H1 (cell line): ENCODE data around the gene CPED1. TPM values are rescaled to one million over a fixed set of nuclear protein-coding genes. Genes with fewer than 3 reads are reported as not detected.

ENCODE experiments used
- FOSL1 ChIP-seq: IDR thresholded peaks from 2 replicates; pipeline ENCODE4 v1.6.1; 2011; ENCODE audit warnings: mild to moderate bottlenecking, low read depth, low read length, moderate library complexity; ENCODE audit not compliant: insufficient read depth
- JUN ChIP-seq: IDR thresholded peaks from 2 replicates; pipeline ENCODE4 v1.6.1; 2011; ENCODE audit warnings: low read depth, mild to moderate bottlenecking, improper control_type of control experiment, low read length
- JUND ChIP-seq: IDR thresholded peaks from 2 replicates; pipeline ENCODE4 v1.6.1; 2011; ENCODE audit warnings: mild to moderate bottlenecking, improper control_type of control experiment, low read length
- RBBP5 ChIP-seq: IDR thresholded peaks from 2 replicates; pipeline ENCODE4 v1.7.1; 2012; ENCODE audit warnings: low read depth, mild to moderate bottlenecking, inconsistent platforms, low read length, moderate library complexity, borderline replicate concordance
- RXRA ChIP-seq: IDR thresholded peaks from 2 replicates; pipeline ENCODE4 v1.6.1; 2011; ENCODE audit warnings: low read depth, mild to moderate bottlenecking, low read length, moderate library complexity; ENCODE audit not compliant: insufficient read depth
- TBP ChIP-seq: IDR thresholded peaks from 2 replicates; pipeline ENCODE4 v1.6.1; 2011; ENCODE audit warnings: low read depth, low read length, improper control_type of control experiment
- polyA plus RNA-seq, 7 experiments: library from polyadenylated mRNA; depleted of rRNA in 3 of 7; stranded (reverse) in 5 of 7; unstranded in 2 of 7; fragments of >200 nt in 5 of 7; fragments of 200-250 nt in 2 of 7; gene quantifications; 1 replicate in 5 of 7; 2 replicates in 1 of 7; 4 replicates in 1 of 7; pipeline versions ENCODE4 v1.2.1 to v1.2.3, GENCODE V29; 2011 to 2013; ENCODE audit warnings: missing spikeins in 2 of 7, mixed read lengths in 2 of 7
- total RNA-seq: library from RNA; stranded (reverse); fragmentation: NEBNext Ultra II Directional; extraction: Animal tissue kit (Norgen Biotek cat#: 25700); gene quantifications from 2 replicates; pipeline ENCODE4 v1.2.1, GENCODE V29; 2021

Gene CPED1
- total and polyA plus RNA-seq, 2 of the 8 experiments (the other 6 are each of a cell fraction or from before 2014, with no cell fraction given): 0.08 to 0.39 TPM

DNA sequence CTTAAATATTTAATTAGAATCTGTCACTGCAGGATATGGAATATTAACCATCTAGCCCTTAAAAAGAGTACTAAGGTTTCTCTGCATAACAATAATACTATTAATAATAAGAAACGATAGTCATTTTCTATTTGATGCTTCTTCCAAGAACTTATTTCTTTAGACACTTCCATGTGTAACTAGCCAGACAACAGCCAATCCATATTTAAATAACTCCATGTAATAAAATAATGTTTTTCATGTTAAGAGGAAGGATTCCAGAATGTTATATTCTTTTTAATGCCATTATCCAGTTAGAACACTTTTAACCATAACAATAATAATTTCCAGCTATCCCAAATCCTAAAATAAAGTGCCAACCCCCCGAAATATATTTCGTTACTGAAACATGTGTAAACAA, 170.2 kb downstream of the CPED1 start (continued):
- TF ChIP-seq JUN: no peak
- no peak for TF ChIP-seq JUND
- TF ChIP-seq RXRA: no peak
- TF ChIP-seq FOSL1: no peak
- TF ChIP-seq RBBP5: no peak
- no peak for TF ChIP-seq TBP
